ENCODE results near the gene KNCN. TPM values are rescaled to one million over a fixed set of nuclear protein-coding genes. Genes with fewer than 3 reads are reported as not detected.

The KNCN gene
- total RNA-seq, 4 donors from 2014 or later, result not detected

DNA sequence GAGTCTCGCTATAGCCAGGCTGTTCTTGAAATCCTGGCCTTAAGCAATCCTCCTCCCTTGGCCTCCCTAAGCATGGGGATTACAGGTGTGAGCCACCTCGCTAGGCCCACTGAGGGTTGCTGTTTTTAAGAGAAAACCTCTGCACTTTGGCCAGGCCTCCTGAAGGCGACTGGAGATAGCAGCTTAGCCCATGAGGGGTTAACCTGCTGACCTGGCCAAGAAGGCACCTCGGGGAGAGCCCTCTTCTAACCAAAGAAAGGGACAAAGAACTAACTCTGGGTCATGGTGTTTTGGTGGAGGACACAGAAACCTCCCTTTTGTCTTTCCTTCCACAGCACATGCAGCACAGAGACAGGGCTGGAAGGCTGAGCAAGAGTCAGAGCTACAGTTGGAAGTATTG, 17.7 kb upstream of the KNCN start:
- no peak overlapping the region for H3K27ac ChIP-seq
- WGBS, 2 donors, result 58 to 68% methylated on average over 4 of the region's 4 CpGs

GRCh38 chr1:46568461-46568891, 17.0 kb upstream of the KNCN start:
- 68 to 74% methylated on average over 6 of the region's 6 CpGs for WGBS, 2 donors
- H3K4me3 ChIP-seq, result no peak overlapping the region
- no peak for TF ChIP-seq EP300 (IDR thresholded peaks at IDR 0.05)
- TF ChIP-seq, protein P1, sequence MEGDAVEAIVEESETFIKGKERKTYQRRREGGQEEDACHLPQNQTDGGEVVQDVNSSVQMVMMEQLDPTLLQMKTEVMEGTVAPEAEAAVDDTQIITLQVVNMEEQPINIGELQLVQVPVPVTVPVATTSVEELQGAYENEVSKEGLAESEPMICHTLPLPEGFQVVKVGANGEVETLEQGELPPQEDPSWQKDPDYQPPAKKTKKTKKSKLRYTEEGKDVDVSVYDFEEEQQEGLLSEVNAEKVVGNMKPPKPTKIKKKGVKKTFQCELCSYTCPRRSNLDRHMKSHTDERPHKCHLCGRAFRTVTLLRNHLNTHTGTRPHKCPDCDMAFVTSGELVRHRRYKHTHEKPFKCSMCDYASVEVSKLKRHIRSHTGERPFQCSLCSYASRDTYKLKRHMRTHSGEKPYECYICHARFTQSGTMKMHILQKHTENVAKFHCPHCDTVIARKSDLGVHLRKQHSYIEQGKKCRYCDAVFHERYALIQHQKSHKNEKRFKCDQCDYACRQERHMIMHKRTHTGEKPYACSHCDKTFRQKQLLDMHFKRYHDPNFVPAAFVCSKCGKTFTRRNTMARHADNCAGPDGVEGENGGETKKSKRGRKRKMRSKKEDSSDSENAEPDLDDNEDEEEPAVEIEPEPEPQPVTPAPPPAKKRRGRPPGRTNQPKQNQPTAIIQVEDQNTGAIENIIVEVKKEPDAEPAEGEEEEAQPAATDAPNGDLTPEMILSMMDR (IDR thresholded peaks at IDR 0.05), result no peak
- no peak for TF ChIP-seq POLR2A (IDR thresholded peaks at IDR 0.05)
- H3K4me1 ChIP-seq, result peaks cover 0 to 11% (median 0%) of the 10 kb centered on the region in 4 donors
- no peaks in the 10 kb centered on the region for H3K27me3 ChIP-seq
- no peaks in the 10 kb centered on the region for H3K9me3 ChIP-seq
- H3K36me3 ChIP-seq, result peaks cover 0 to 81% (median 9%) of the 10 kb centered on the region in 3 donors
- DNase-seq (ENCODE audit: low spot score in 2 of 2), result no peak
- no peak overlapping the region for H3K27ac ChIP-seq

More for the DNA sequence above, 17.7 kb upstream of the KNCN start:
- no peak for DNase-seq (ENCODE audit: low spot score in 2 of 2)
- H3K4me3 ChIP-seq, result no peak overlapping the region
- no peaks in the 10 kb centered on the region for H3K27me3 ChIP-seq
- TF ChIP-seq, protein P1 (IDR thresholded peaks at IDR 0.05), result no peak
- no peak for TF ChIP-seq EP300 (IDR thresholded peaks at IDR 0.05)
- TF ChIP-seq POLR2A (IDR thresholded peaks at IDR 0.05), result no peak
- H3K4me1 ChIP-seq, result peaks cover 0 to 17% (median 0%) of the 10 kb centered on the region in 4 donors
- no peaks in the 10 kb centered on the region for H3K9me3 ChIP-seq
- H3K36me3 ChIP-seq, result peaks cover 0 to 80% (median 9%) of the 10 kb centered on the region in 3 donors

GRCh38 chr1:46563341-46563740, 11.9 kb upstream of the KNCN start:
- DNase-seq (ENCODE audit: low spot score in 2 of 2), result no peak
- H3K9me3 ChIP-seq, result no peaks in the 10 kb centered on the region
- no peak overlapping the region for H3K4me3 ChIP-seq
- H3K27ac ChIP-seq, result no peak overlapping the region
- peaks cover 0 to 99% (median 20%) of the 10 kb centered on the region in 3 donors for H3K36me3 ChIP-seq
- no peak for TF ChIP-seq POLR2A (IDR thresholded peaks at IDR 0.05)
- TF ChIP-seq EP300 (IDR thresholded peaks at IDR 0.05), result no peak
- TF ChIP-seq, protein P1 (IDR thresholded peaks at IDR 0.05), result no peak
- WGBS, 2 donors, result 76 to 81% methylated on average over 4 of the region's 4 CpGs
- H3K27me3 ChIP-seq, result no peaks in the 10 kb centered on the region
- H3K4me1 ChIP-seq, result peaks cover 0 to 4% (median 0%) of the 10 kb centered on the region in 4 donors

- no peak for DNase-seq (ENCODE audit: low spot score in 2 of 2)
- WGBS, 2 donors, result 90 to 93% methylated on average over 14 of the region's 15 CpGs
- H3K36me3 ChIP-seq, result peaks cover 0 to 98% (median 20%) of the 10 kb centered on the region in 3 donors
Measured at GRCh38 chr1:46562498-46562897, 11.1 kb upstream of the KNCN start.

DNA sequence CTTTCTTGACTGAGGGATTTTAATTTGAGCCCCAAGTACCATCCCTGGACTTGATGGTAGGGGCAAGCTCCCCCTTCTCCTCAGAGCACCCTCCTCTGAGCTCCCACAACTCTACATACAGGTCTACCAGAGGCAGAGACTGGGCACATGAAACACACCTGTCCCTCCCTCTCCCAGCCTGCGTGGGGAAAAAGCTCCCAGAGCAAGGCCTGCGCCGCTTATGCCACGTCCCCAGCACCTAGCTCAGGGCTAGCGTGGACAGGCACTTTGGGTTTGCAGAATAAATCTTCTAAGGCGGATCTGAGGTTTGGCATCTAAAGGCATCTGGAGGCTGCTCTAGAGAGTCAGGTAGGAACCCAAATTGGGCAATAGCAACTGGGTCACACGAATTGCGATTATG, 7.5 kb upstream of the KNCN start:
- Histone ChIP-seq H3K4me3 (no peak overlapping the region), H3K36me3 (peaks cover 0 to 62% (median 12%) of the 10 kb centered on the region in 3 donors), H3K9me3 (no peaks in the 10 kb centered on the region), H3K27me3 (no peaks in the 10 kb centered on the region), H3K4me1 (peaks cover 0 to 8% (median 0%) of the 10 kb centered on the region in 4 donors), H3K27ac (no peak overlapping the region)
- TF ChIP-seq, protein P1 (IDR thresholded peaks at IDR 0.05), result no peak
- 96 to 98% methylated on average over 8 of the region's 8 CpGs for WGBS, 2 donors
- DNase-seq (ENCODE audit: low spot score in 2 of 2), result no peak

More at GRCh38 chr1:46562498-46562897, 11.1 kb upstream of the KNCN start:
- H3K27ac ChIP-seq, result no peak overlapping the region
- H3K4me1 ChIP-seq, result peaks cover 0 to 8% (median 0%) of the 10 kb centered on the region in 4 donors
- no peak overlapping the region for H3K4me3 ChIP-seq
- no peaks in the 10 kb centered on the region for H3K9me3 ChIP-seq
- TF ChIP-seq EP300 (IDR thresholded peaks at IDR 0.05), result no peak
- TF ChIP-seq POLR2A (IDR thresholded peaks at IDR 0.05), result no peak
- TF ChIP-seq, protein P1 (IDR thresholded peaks at IDR 0.05), result no peak
- no peaks in the 10 kb centered on the region for H3K27me3 ChIP-seq
